ENCODE measurements around the gene LZTS2. TPM values are rescaled to one million over a fixed set of nuclear protein-coding genes. Genes with fewer than 3 reads are reported as not detected.

Gene LZTS2
- polyA plus RNA-seq, 1 of the 3 experiments (the other 2 are of a cell fraction): 50.6 TPM

DNA sequence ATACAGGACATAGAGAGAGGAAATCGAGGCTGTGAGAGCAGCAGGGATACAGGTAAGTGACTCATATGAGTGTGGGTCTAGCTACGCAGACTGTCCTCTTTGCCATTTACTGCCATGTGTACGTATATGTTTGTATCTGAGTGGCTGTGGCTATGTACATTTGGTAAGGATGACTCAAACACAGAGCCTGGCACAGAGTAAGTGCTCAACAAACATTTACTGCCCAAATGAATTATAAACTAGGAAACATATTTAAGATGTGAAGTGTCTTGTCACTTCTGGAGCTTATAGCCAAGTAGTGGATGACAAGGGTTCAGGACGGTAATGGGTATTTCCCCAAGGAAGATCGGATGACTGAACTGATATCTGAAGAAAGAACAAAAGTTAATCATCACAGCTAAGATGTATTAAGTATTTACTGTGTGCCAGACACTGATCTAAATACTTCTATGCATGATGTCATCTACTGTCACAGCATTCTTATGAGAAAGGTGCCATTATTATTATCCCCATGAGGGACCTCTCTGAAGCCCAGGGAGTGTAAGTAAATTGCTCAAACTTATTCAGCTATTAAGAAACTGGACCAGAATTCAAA, 18.3 kb upstream of the LZTS2 start:
- Histone ChIP-seq H3K9me2 (no peaks in the 10 kb centered on the region), H2AFZ (ENCODE audit: low read depth) (no peak overlapping the region), H3K4me2 (no peak overlapping the region), H3K4me1 (ENCODE audit: control insufficient read depth in 1 of 2, insufficient read depth in 2 of 2, low read depth in 1 of 2, low read length in 1 of 2) (peaks cover 5 to 11% of the 10 kb centered on the region in 2 experiments; a peak in 3 of 4 replicates), H3K79me2 (ENCODE audit: insufficient read depth) (peaks cover 10% of the 10 kb centered on the region), H3K9ac (no peak overlapping the region), H3K27me3 (ENCODE audit: insufficient read depth) (no peaks in the 10 kb centered on the region), H4K20me1 (ENCODE audit: insufficient read depth) (no peaks in the 10 kb centered on the region), H3F3A (replicated peaks; ENCODE audit: insufficient read depth) (no peaks in the 10 kb centered on the region), H3K36me3 (replicated peaks in 1 of 2; ENCODE audit: control insufficient read depth in 1 of 2, insufficient read depth in 2 of 2, low read length in 1 of 2) (peaks cover 8 to 39% of the 10 kb centered on the region in 2 experiments), H3K9me3 (no peaks in the 10 kb centered on the region), H3K4me3 (ENCODE audit: low read depth in 2 of 2, low read length in 1 of 2) (no peak overlapping the region), H3K27ac (ENCODE audit: low read depth in 2 of 2, low read length in 1 of 2) (no peak overlapping the region)
- WGBS (ENCODE audit: low lambda C conversion rate): 87% methylated on average over 5 of the region's 5 CpGs
- TF ChIP-seq MXI1 (IDR thresholded peaks at IDR 0.05; ENCODE audit: low read depth, low read length) (no peak), CHD2 (IDR thresholded peaks at IDR 0.05; ENCODE audit: low read length, partially characterized antibody) (no peak), EP300 (IDR thresholded peaks at IDR 0.05; ENCODE audit: borderline replicate concordance in 1 of 2, low read depth in 1 of 2, low read length in 1 of 2) (no peak), TCF12 (IDR thresholded peaks at IDR 0.05) (no peak), NRF1 (IDR thresholded peaks at IDR 0.05; ENCODE audit: low read depth, low read length) (no peak), SIN3A (IDR thresholded peaks at IDR 0.05; ENCODE audit: borderline replicate concordance, low read depth, low read length) (no peak), TAF1 (IDR thresholded peaks at IDR 0.05; ENCODE audit: borderline replicate concordance, low read depth, low read length) (no peak), RFX5 (IDR thresholded peaks at IDR 0.05; ENCODE audit: low read length) (no peak), RAD21 (IDR thresholded peaks at IDR 0.05; ENCODE audit: low read length) (no peak)
- TF ChIP-seq, protein P1, sequence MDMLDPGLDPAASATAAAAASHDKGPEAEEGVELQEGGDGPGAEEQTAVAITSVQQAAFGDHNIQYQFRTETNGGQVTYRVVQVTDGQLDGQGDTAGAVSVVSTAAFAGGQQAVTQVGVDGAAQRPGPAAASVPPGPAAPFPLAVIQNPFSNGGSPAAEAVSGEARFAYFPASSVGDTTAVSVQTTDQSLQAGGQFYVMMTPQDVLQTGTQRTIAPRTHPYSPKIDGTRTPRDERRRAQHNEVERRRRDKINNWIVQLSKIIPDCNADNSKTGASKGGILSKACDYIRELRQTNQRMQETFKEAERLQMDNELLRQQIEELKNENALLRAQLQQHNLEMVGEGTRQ (IDR thresholded peaks at IDR 0.05; ENCODE audit: borderline replicate concordance, low read depth, low read length): no peak
- TF ChIP-seq, protein P2, sequence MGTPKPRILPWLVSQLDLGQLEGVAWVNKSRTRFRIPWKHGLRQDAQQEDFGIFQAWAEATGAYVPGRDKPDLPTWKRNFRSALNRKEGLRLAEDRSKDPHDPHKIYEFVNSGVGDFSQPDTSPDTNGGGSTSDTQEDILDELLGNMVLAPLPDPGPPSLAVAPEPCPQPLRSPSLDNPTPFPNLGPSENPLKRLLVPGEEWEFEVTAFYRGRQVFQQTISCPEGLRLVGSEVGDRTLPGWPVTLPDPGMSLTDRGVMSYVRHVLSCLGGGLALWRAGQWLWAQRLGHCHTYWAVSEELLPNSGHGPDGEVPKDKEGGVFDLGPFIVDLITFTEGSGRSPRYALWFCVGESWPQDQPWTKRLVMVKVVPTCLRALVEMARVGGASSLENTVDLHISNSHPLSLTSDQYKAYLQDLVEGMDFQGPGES (IDR thresholded peaks at IDR 0.05; ENCODE audit: low read depth, low read length): no peak
- TF ChIP-seq, protein P3, sequence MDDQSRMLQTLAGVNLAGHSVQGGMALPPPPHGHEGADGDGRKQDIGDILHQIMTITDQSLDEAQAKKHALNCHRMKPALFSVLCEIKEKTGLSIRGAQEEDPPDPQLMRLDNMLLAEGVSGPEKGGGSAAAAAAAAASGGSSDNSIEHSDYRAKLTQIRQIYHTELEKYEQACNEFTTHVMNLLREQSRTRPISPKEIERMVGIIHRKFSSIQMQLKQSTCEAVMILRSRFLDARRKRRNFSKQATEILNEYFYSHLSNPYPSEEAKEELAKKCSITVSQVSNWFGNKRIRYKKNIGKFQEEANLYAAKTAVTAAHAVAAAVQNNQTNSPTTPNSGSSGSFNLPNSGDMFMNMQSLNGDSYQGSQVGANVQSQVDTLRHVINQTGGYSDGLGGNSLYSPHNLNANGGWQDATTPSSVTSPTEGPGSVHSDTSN (IDR thresholded peaks at IDR 0.05): no peak
- TF ChIP-seq, protein P4, sequence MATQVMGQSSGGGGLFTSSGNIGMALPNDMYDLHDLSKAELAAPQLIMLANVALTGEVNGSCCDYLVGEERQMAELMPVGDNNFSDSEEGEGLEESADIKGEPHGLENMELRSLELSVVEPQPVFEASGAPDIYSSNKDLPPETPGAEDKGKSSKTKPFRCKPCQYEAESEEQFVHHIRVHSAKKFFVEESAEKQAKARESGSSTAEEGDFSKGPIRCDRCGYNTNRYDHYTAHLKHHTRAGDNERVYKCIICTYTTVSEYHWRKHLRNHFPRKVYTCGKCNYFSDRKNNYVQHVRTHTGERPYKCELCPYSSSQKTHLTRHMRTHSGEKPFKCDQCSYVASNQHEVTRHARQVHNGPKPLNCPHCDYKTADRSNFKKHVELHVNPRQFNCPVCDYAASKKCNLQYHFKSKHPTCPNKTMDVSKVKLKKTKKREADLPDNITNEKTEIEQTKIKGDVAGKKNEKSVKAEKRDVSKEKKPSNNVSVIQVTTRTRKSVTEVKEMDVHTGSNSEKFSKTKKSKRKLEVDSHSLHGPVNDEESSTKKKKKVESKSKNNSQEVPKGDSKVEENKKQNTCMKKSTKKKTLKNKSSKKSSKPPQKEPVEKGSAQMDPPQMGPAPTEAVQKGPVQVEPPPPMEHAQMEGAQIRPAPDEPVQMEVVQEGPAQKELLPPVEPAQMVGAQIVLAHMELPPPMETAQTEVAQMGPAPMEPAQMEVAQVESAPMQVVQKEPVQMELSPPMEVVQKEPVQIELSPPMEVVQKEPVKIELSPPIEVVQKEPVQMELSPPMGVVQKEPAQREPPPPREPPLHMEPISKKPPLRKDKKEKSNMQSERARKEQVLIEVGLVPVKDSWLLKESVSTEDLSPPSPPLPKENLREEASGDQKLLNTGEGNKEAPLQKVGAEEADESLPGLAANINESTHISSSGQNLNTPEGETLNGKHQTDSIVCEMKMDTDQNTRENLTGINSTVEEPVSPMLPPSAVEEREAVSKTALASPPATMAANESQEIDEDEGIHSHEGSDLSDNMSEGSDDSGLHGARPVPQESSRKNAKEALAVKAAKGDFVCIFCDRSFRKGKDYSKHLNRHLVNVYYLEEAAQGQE (IDR thresholded peaks at IDR 0.05; ENCODE audit: low read depth, low read length): no peak
- CTCF ChIA-PET: interaction anchor here (0.9 to 1.7 kb wide), 3 partner anchors 13 to 17 kb away, joined by 3 to 5 read pairs (median 4); no protein-coding TSS in a partner anchor
- DNase-seq: no peak
- POLR2A ChIA-PET: interaction anchor here (1.4 kb wide), 1 partner anchor 9 kb away, joined by 3 read pairs; no protein-coding TSS in a partner anchor

Data from SK-N-SH (cell line).